VCaP (cell line): ENCODE measurements around the gene VILL.
A peak's percentile ranks its signal among the peaks of the same experiment; 100 is the strongest.

Experiments
- H3K27ac ChIP-seq: fragments of 450-650 bp; 2 replicates; pipeline ENCODE4 v1.5.1; 2017
- CTCF ChIP-seq: fragments of 450-650 bp; conservative IDR thresholded peaks from 2 replicates; pipeline ENCODE4 v1.5.1; 2017; ENCODE audit warnings: mild to moderate bottlenecking, moderate library complexity

VILL gene

GRCh38 chr3:37990527-37990926, at the start of gene VILL:
Gene VILL, plus strand, starts transcription at chr3:37990786. Its CDS starts 2,887 bp downstream, at chr3:37993673.
- peak within 1 kb of the TSS; percentile 10; the same call in 1 of the 2 replicates for H3K27ac ChIP-seq
- TF ChIP-seq CTCF: no peak

DNA sequence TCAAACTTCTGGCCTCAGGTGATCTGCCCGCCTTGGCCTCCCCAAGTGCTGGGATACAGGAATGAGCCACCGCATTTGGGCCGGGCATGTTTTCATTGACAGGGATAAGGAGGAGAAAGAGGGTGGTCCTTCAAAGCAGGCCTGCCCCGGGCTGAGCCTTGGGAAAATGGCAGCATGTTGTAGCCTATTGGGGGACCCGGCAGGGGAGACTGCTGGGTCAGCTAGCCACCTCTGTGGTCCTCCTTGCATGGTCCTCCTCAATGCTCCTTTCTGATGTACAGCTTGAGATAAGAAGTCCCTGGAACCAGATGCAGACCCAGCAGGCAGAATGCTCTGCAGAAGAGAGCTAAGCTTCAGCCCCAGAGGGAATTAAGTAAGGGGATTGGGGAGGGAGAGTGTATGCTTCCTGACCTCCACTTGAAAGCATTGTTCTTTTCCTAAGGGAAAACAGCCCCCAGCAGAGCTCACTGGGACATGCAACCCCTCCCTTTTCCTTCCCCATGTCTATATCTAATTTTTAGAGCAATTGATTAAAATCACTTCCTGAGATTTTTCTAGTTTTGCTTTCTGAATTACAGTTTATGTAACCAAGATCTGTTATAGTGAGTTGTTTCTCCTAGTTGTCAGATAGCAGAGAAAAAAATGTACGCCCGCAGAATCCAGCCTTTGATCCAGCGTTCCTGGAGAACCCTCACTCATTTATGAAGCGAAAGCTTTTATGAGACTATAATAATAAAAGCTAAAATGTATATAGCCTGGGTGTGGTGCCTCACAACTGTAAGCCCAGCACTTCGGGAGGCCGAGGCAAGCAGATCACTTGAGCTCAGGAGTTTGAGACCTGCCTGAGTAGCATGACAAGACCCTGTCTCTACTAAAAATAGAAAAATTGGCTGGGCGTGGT, 48.7 kb upstream of the VILL start:
- TF ChIP-seq CTCF: no peak
- peak overlapping the region; percentile 90; the same call in 1 of the 2 replicates for H3K27ac ChIP-seq

GRCh38 chr3:37942646-37943045, 47.9 kb upstream of the VILL start:
- H3K27ac ChIP-seq: peak overlapping the region; percentile 90
- TF ChIP-seq CTCF: no peak

DNA sequence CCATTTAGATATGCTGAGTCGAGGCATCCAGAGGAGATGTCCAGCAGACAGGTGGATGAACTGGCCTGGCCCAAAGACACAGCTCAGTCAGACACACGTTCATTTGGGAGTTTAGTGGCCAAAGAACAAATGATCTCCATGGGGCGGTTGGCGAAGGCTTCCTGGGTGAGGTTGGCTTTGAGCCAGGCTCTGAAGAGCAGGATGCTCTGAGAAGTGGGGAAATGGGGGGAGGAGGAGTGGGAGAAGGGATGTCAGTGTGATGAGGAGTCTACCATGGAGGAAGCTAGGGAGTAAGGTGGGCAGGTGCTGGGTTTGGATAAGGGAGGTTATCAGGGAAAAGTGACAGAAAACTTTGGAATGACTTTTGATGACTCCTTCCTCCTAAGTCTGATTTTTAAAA, 47.5 kb upstream of the VILL start:
- no peak for TF ChIP-seq CTCF
- peak overlapping the region; percentile 90 for H3K27ac ChIP-seq

DNA sequence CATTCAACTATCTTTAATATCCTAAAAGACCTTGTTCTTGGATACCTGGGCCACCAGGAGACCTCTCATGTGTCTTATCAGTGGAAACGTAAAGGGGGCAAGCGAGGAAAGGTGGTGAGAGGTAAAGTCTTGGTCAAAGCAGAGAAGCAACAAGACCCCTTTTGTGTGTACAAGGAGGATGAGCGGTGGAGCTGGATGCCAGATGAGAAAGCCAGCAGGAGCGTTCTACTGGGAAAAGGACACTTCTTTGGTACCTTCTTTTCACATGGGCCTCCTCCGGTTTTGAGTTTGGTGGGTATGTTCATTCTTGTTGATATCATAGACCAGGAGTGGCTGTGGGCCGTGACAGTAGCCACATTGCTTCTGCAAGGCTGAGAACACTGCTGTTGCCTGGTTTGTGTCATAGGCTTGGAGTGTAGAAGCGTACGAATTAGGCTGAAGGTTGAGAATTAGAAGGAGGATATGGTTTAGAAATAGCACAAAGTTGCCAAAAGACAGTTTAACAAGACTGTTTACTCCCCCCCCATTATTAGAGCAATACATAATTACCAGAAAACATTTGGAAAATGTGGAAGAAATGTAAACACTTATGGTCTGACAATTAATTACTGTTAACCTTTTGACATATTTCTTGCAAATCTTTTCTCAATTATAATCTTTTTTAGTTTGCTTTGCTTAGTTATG, 46.8 kb upstream of the VILL start:
- no peak for TF ChIP-seq CTCF
- H3K27ac ChIP-seq: peak overlapping the region; percentile 90

GRCh38 chr3:37944391-37944842, 46.2 kb upstream of the VILL start:
- TF ChIP-seq CTCF: no peak
- H3K27ac ChIP-seq: peak overlapping the region; percentile 90

DNA sequence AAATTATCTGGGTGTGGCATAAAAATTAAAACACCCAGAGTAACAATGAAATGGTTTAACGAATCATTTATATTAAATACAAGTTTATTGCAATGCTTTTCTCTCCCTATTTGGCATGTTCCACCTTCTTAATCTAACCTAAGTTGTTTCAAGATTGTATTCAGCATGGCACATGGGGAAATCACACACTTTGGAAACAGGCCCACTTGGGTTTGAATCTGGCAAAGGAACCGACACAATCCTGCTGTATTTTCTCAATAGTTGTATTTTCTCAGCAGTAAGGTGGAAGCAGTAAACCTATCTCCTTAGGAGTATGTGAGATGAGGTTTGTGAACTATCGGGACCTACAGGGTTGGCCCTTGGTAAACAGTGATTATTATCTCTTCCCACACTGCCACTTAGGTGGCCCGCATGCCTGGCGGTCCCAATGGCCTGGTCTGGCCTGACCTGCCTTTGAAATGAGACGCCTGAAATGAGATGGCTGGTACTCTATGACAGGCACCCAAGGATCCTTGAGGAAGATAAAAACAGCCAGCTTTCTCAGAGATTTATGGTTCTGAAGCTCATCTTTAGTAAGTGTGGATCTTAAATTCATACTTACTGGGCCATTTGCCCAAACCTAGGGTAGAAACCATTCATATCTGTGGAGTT, 45.3 kb upstream of the VILL start:
- H3K27ac ChIP-seq: peak overlapping the region; percentile 90
- no peak for TF ChIP-seq CTCF
